Left lung (tissue), 10 donors: Measurements from ENCODE around the gene ZBTB48. TPM values are rescaled to one million over a fixed set of nuclear protein-coding genes. Genes with fewer than 3 reads are reported as not detected.

ENCODE experiments used
- ATAC-seq: fragments of 200-7000 bp; cut with Tn5 transposase; one replicate; pipeline ENCODE4 v1.9.1; 2020; ENCODE audit warnings: moderate library complexity
- DNase-seq, 4 donors: peaks; one replicate each; pipeline ENCODE4 v3.0.0-alpha.2; 2013 to 2020
- H3K27ac ChIP-seq, 2 donors: fragments of 200-600 bp; sonication (generic) in 1 of 2; one replicate each; pipeline versions ENCODE4 v1.5.0 to v1.8.0; 2020 to 2021
- H3K27me3 ChIP-seq, 2 donors: fragments of 200-600 bp; sonication (generic) in 1 of 2; one replicate each; pipeline versions ENCODE4 v1.5.0 to v1.8.0; 2020 to 2021
- H3K36me3 ChIP-seq, 2 donors: fragments of 200-600 bp; sonication (generic) in 1 of 2; one replicate each; pipeline versions ENCODE4 v1.5.0 to v1.8.0; 2020 to 2021
- H3K4me1 ChIP-seq, 2 donors: fragments of 200-600 bp; one replicate each; pipeline ENCODE4 v1.8.0; 2021
- H3K4me3 ChIP-seq, 2 donors: fragments of 200-600 bp; sonication (generic) in 1 of 2; one replicate each; pipeline versions ENCODE4 v1.5.0 to v1.8.0; 2020 to 2021; ENCODE audit warnings: mild to moderate bottlenecking in 1 of 2
- H3K9me3 ChIP-seq, 2 donors: fragments of 200-600 bp; sonication (generic) in 1 of 2; one replicate each; pipeline versions ENCODE4 v1.5.0 to v1.8.0; 2020 to 2021
- CTCF ChIP-seq, 2 donors: fragments of 200-600 bp; sonication (generic) in 1 of 2; IDR thresholded peaks; one replicate each; pipeline versions ENCODE4 v1.5.0 to v1.8.0; 2021; ENCODE audit warnings: antibody characterized with exemption in 2 of 2
- intact Hi-C, 2 donors: fragments of 100-400 bp; cut with DNase I; formaldehyde crosslinking; loops; one replicate each; pipeline versions ENCODE4 v1.11.2 to v1.14.2; 2022
- polyA plus RNA-seq, 6 donors: library from polyadenylated mRNA; unstranded; fragments of 120-200 nt; gene quantifications; one replicate each; pipeline ENCODE4 v1.2.1, GENCODE V29; 2013; ENCODE audit not compliant: insufficient read length in 6 of 6
- total RNA-seq, 2 donors: library from RNA; stranded (reverse); fragmentation: NEBNext Ultra II Directional; extraction: Animal tissue kit (Norgen Biotek cat#: 25700); gene quantifications; one replicate each; pipeline ENCODE4 v1.2.1, GENCODE V29; 2021
- donor health status: DM: no; HTN: yes; CAD: no.
- donor health status: DM: no; HTN: no; CAD: no.

The ZBTB48 gene
- total and polyA plus RNA-seq, 8 donors = 24.7 to 41.6 (median 33.5) TPM

DNA sequence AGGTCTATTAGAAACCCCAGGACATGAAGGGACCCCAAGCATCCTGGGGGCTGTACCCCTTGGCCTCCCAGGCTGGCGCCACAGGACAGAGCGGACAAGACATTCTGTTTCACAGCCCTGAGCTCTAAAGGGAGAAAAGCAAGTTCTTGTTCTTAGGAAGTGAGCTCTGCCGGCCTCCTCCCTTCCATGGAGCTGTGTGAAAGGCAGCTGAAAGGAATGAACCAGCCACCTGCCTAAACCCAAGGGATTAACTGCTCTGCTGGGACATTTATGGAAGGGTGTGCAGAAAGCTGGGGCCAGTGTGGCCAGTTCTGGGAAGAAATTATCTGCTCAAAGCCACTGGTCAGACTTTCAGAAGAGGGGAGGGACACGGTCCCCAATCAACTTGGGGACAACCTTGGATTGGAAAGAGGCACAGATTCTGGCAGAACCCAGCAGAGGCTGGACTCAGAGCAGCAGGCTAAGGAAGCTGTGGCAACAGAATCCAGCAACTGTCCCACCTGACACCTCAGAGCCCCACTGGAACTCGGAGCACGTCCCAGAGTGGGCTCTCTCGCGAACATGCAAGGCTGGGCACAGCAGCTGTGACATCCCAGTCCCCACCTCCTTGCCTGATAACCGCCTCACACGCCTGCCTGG, 20.7 kb downstream of the ZBTB48 start:
- intact Hi-C loops = no loop called here
- TF ChIP-seq CTCF (IDR thresholded peaks at IDR 0.05) = no peak

GRCh38 chr1:6601049-6601922, 21.5 kb downstream of the ZBTB48 start:
- peak overlapping the region; percentile 52 to 92 for H3K4me3 ChIP-seq
- no peaks in the 10 kb centered on the region for H3K27me3 ChIP-seq
- TF ChIP-seq CTCF (IDR thresholded peaks at IDR 0.05) = no peak
- H3K27ac ChIP-seq = peak overlapping the region; percentile 99
- ATAC-seq (peak; percentile 56), DNase-seq (peak; percentile 51 to 89 (median 84))
- intact Hi-C loops = no loop called here
- no peaks in the 10 kb centered on the region for H3K9me3 ChIP-seq
- H3K36me3 ChIP-seq = peaks cover 0 to 30% of the 10 kb centered on the region in 2 donors
- H3K4me1 ChIP-seq = peaks cover 23 to 69% of the 10 kb centered on the region in 2 donors

More for the DNA sequence above, 20.7 kb downstream of the ZBTB48 start:
- ATAC-seq (peak; percentile 0), DNase-seq (peak in 1 of 4 donors; percentile 49)
- H3K9me3 ChIP-seq = no peaks in the 10 kb centered on the region
- peak overlapping the region; percentile 99 for H3K27ac ChIP-seq
- peaks cover 0 to 38% of the 10 kb centered on the region in 2 donors for H3K36me3 ChIP-seq
- H3K4me3 ChIP-seq = peak overlapping the region; percentile 52 to 92
- H3K4me1 ChIP-seq = peaks cover 23 to 76% of the 10 kb centered on the region in 2 donors
- no peaks in the 10 kb centered on the region for H3K27me3 ChIP-seq

DNA sequence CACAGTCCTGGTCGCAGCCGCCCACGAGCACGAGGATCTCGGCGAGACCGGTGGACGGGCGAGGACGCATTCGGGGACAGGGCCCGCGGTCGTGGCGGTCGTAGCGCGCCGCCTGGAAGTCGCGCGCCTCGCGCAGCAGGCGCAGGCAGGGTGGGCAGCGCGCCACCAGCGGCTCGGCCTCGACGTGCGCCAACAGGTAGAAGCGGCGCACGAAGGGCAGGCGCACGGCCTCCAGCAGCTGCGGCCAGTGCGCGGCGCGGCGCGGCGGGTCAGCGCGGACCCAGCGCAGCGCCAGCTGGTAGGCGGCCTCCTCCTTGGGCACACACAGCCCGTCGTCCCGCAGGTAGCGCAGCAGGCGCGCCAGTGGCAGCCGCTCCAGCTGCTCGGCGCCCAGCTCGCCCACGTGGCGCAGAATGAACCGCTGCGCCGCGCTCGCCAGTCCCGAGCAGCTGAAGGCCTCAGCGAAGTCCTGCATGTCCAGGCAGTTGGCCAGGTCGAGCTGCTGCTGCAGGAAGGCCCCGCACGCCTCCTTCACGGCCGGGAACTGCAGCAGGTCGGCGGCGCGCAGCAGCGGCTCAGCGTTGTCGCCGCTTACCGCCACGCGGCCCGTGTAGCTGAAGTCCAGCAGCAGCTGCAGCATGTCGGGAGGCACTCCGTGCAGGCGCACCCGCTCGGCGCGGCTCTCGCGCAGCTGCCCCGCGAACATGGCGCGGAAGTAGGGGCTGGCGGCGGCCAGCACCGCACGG, 22.3 kb downstream of the ZBTB48 start:
- Histone ChIP-seq H3K27ac (peak overlapping the region; percentile 99), H3K36me3 (peaks cover 0 to 22% of the 10 kb centered on the region in 2 donors), H3K27me3 (no peaks in the 10 kb centered on the region), H3K4me3 (peak overlapping the region; percentile 52 to 92), H3K4me1 (peaks cover 23 to 60% of the 10 kb centered on the region in 2 donors), H3K9me3 (no peaks in the 10 kb centered on the region)
- intact Hi-C loops = no loop called here
- ATAC-seq = peak; percentile 19
- TF ChIP-seq CTCF (IDR thresholded peaks at IDR 0.05) = no peak
- DNase-seq = peak in 3 of 4 donors; percentile 62 to 88 (median 87)

- peak; percentile 83 to 98 (median 92) for DNase-seq
These were observed 23.0 kb downstream of the ZBTB48 start, which contains the start of gene KLHL21 for GRCh38 chr1:6602669-6603237. Gene KLHL21 (minus strand): TSS chr1:6602869. CDS start chr1:6602817, 52 bp downstream.

More at GRCh38 chr1:6602669-6603237, 23.0 kb downstream of the ZBTB48 start, which contains the start of gene KLHL21:
- peak; percentile 80 for ATAC-seq
- Histone ChIP-seq H3K27me3 (no peaks in the 10 kb centered on the region), H3K4me1 (peaks cover 23 to 54% of the 10 kb centered on the region in 2 donors), H3K9me3 (no peaks in the 10 kb centered on the region), H3K4me3 (peak within 1 kb of the TSS; percentile 52 to 92), H3K27ac (peak within 1 kb of the TSS; percentile 99), H3K36me3 (peaks cover 0 to 16% of the 10 kb centered on the region in 2 donors)
- intact Hi-C loops = no loop called here
- TF ChIP-seq CTCF (IDR thresholded peaks at IDR 0.05) = no peak
